PC-3 (cell line): ENCODE results near the gene ISOC1. TPM values are rescaled to one million over a fixed set of nuclear protein-coding genes. Genes with fewer than 3 reads are reported as not detected.

Source experiments
- ATAC-seq: fragments of 200-7000 bp; cut with Tn5 transposase; 2 replicates; pipeline ENCODE4 v1.9.1; 2020; ENCODE audit warnings: mild to moderate bottlenecking, moderate library complexity
- BruUV-seq: library from RNA; stranded (reverse); fragments of 400-500 nt; replicated peaks from 2 replicates; lab custom pipeline; 2021; lab: Mats Ljungman, UMichigan
- CTCF ChIA-PET: fragments of 300-600 bp; sonication (Branson Sonifier 250); formaldehyde crosslinking; loops from one replicate; lab custom pipeline; 2022; ENCODE audit warnings: antibody characterized with exemption; lab: Charles Lee
- POLR2A ChIA-PET: fragments of 300-600 bp; sonication (Branson Sonifier 250); formaldehyde crosslinking; loops from one replicate; lab custom pipeline; 2022; ENCODE audit warnings: antibody characterized with exemption; ENCODE audit not compliant: unreplicated experiment; lab: Charles Lee
- DNase-seq: peaks from one replicate; pipeline ENCODE4 v3.0.0-alpha.2; 2015
- H2AFZ ChIP-seq: fragments of 300-600 bp; sonication (generic); 2 replicates; pipeline ENCODE4 v1.6.0; 2016; ENCODE audit warnings: antibody characterized with exemption, low read length
- H3F3A ChIP-seq: fragments of 300-600 bp; sonication (generic); one replicate; pipeline ENCODE4 v1.6.0; 2017; ENCODE audit warnings: antibody characterized with exemption, low read length, control low read depth, mild to moderate bottlenecking; ENCODE audit not compliant: unreplicated experiment
- H3K27ac ChIP-seq: fragments of 300-600 bp; sonication (generic); 2 replicates; pipeline ENCODE4 v1.5.1; 2016; ENCODE audit warnings: mild to moderate bottlenecking, low read length
- H3K27me3 ChIP-seq: fragments of 300-600 bp; sonication (generic); 2 replicates; pipeline ENCODE4 v1.6.1; 2016; ENCODE audit warnings: low read length, mixed read lengths
- H3K36me3 ChIP-seq: fragments of 300-600 bp; sonication (generic); 2 replicates; pipeline ENCODE4 v1.6.1; 2016; ENCODE audit warnings: low read depth, mixed run types, low read length, mixed read lengths
- H3K4me1 ChIP-seq: fragments of 300-600 bp; sonication (generic); 2 replicates; pipeline ENCODE4 v1.5.1; 2016; ENCODE audit warnings: low read length; ENCODE audit not compliant: insufficient read depth
- H3K4me2 ChIP-seq: fragments of 300-600 bp; sonication (generic); 2 replicates; pipeline ENCODE4 v1.6.0; 2016; ENCODE audit warnings: low read length
- H3K4me3 ChIP-seq: fragments of 300-600 bp; sonication (generic); 2 replicates; pipeline ENCODE4 v1.5.1; 2016; ENCODE audit warnings: mild to moderate bottlenecking, low read length, mixed read lengths
- H3K79me2 ChIP-seq: fragments of 300-600 bp; sonication (generic); 2 replicates; pipeline ENCODE4 v1.6.1; 2017; ENCODE audit warnings: low read length, mixed read lengths
- H3K9ac ChIP-seq: fragments of 300-600 bp; sonication (generic); 2 replicates; pipeline ENCODE4 v1.6.0; 2016; ENCODE audit warnings: mild to moderate bottlenecking, low read length
- H3K9me2 ChIP-seq: fragments of 300-600 bp; sonication (generic); replicated peaks from 2 replicates; pipeline ENCODE4 v1.6.1; 2016; ENCODE audit warnings: mixed run types, low read length, mixed read lengths
- H3K9me3 ChIP-seq: fragments of 300-600 bp; sonication (generic); 2 replicates; pipeline ENCODE4 v1.6.1; 2016; ENCODE audit warnings: low read length, mixed read lengths
- H4K20me1 ChIP-seq: fragments of 300-600 bp; sonication (generic); 2 replicates; pipeline ENCODE4 v1.6.1; 2016; ENCODE audit warnings: low read length, mixed read lengths
- EZH2 ChIP-seq: fragments of 300-600 bp; sonication (generic); IDR thresholded peaks from one replicate; pipeline ENCODE4 v1.6.1; 2017; ENCODE audit warnings: antibody characterized with exemption, mild to moderate bottlenecking, low read length; ENCODE audit not compliant: unreplicated experiment
- EZH2phosphoT487 ChIP-seq: fragments of 300-600 bp; sonication (generic); IDR thresholded peaks from 2 replicates; pipeline ENCODE4 v1.6.1; 2018; ENCODE audit warnings: mild to moderate bottlenecking, antibody characterized with exemption, low read length, borderline replicate concordance
- intact Hi-C: fragments of 100-400 bp; cut with micrococcal nuclease; formaldehyde crosslinking; loops from 2 replicates; pipeline ENCODE4 v1.9.0; 2023
- total RNA-seq: library from RNA; depleted of rRNA; stranded (reverse); fragments of >200 nt; gene quantifications from 2 replicates; pipeline ENCODE4 v1.2.3, GENCODE V29; 2014
- TF ChIP-seq, protein P1 (sequence below): fragments of 300-600 bp; sonication (generic); conservative IDR thresholded peaks from 2 replicates; pipeline ENCODE4 v1.5.1; 2017; ENCODE audit warnings: antibody characterized with exemption, low read depth, mild to moderate bottlenecking, low read length

The ISOC1 gene
- total RNA-seq, 1 experiment from 2014 or later = 27.3 TPM

DNA sequence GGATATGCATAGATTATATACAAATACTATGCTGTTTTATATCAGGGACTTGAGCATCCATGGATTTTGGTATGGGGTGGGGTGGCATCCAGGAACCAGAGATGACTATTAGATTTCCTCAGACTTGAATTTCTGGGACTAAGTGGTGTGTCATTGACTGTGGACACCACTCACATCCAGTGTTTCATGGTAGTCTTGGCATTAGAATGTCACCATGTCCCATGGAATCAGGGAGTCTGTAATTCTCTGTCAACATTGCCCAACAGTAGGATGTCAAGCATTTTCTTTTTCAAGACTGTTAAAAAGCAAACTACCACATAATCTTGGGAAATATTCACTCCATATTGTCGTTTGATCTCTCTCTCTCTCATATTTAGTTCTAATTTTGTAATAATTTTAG, 13.1 kb downstream of the ISOC1 start:
- ATAC-seq = no peak
- no TSS peak for BruUV-seq
- Histone ChIP-seq H3K9ac (no peak overlapping the region), H3K27ac (no peak overlapping the region), H3K36me3 (peaks cover 17% of the 10 kb centered on the region; the same call in 1 of the 2 replicates), H3K4me1 (peaks cover 4% of the 10 kb centered on the region; the same call in 1 of the 2 replicates), H3K9me3 (no peaks in the 10 kb centered on the region), H4K20me1 (no peaks in the 10 kb centered on the region), H3K4me2 (no peak overlapping the region), H3K4me3 (no peak overlapping the region), H3K27me3 (no peaks in the 10 kb centered on the region), H2AFZ (no peak overlapping the region), H3K79me2 (peaks cover 12% of the 10 kb centered on the region; the same call in 1 of the 2 replicates), H3K9me2 (no peaks in the 10 kb centered on the region), H3F3A (no peaks in the 10 kb centered on the region)
- no peak for DNase-seq
- no peak for TF ChIP-seq EZH2
- TF ChIP-seq, protein P1, sequence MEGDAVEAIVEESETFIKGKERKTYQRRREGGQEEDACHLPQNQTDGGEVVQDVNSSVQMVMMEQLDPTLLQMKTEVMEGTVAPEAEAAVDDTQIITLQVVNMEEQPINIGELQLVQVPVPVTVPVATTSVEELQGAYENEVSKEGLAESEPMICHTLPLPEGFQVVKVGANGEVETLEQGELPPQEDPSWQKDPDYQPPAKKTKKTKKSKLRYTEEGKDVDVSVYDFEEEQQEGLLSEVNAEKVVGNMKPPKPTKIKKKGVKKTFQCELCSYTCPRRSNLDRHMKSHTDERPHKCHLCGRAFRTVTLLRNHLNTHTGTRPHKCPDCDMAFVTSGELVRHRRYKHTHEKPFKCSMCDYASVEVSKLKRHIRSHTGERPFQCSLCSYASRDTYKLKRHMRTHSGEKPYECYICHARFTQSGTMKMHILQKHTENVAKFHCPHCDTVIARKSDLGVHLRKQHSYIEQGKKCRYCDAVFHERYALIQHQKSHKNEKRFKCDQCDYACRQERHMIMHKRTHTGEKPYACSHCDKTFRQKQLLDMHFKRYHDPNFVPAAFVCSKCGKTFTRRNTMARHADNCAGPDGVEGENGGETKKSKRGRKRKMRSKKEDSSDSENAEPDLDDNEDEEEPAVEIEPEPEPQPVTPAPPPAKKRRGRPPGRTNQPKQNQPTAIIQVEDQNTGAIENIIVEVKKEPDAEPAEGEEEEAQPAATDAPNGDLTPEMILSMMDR = no peak
- TF ChIP-seq EZH2phosphoT487 = no peak
- POLR2A ChIA-PET = no interaction called here
- intact Hi-C loops = no loop called here
- CTCF ChIA-PET = no interaction called here

DNA sequence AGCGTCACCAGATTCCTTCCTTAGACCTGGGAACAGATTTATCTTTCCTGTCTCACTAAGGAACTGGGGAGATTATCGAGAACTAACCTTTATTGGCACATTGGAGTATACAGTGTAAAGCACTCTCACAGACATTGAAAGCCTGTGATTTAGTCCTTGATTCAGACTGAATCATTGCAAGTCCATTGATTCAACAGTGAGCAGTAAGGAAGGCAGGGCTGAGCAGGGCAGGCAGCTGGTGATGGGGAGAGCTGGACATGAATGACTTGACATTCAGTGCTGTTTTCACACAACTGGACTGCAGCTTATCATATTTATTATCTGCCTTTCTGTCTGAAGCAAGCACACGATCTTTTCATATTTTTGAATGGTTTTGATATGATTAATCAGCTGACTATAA, 16.2 kb downstream of the ISOC1 start:
- Histone ChIP-seq H3K79me2 (no peaks in the 10 kb centered on the region), H3F3A (no peaks in the 10 kb centered on the region), H3K9me3 (no peaks in the 10 kb centered on the region), H4K20me1 (no peaks in the 10 kb centered on the region), H3K4me1 (no peaks in the 10 kb centered on the region), H3K9me2 (no peaks in the 10 kb centered on the region), H3K4me3 (no peak overlapping the region), H2AFZ (no peak overlapping the region), H3K4me2 (no peak overlapping the region), H3K9ac (no peak overlapping the region), H3K27ac (no peak overlapping the region), H3K27me3 (no peaks in the 10 kb centered on the region), H3K36me3 (peaks cover 9% of the 10 kb centered on the region; the same call in 1 of the 2 replicates)
- DNase-seq (no peak), ATAC-seq (peak; percentile 72)
- TF ChIP-seq EZH2phosphoT487 = no peak
- TF ChIP-seq EZH2 = no peak
- TF ChIP-seq, protein P1 = no peak
- ChIA-PET CTCF (no interaction called here), POLR2A (no interaction called here)
- intact Hi-C loops = no loop called here
- BruUV-seq = no TSS peak

DNA sequence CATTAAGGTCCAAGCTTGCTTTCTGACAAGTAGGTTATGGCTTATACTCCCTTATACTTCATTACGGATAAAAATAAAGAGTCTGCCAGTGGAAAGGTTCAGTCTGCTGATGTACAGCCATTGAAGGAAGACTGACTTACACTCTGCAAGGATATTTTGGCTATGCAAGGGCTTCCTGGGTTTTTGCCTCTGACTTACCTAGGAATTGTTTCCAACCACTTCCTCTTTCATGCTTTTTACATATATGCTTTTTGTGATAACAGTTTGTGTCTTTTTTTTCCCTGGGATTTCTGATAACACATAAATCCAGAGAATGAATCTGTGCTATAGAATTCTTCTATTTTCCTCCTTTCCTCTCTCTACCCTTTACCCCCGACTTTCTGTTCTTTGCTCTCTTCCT, 16.8 kb downstream of the ISOC1 start:
- ATAC-seq (no peak), DNase-seq (no peak)
- H3K4me1 ChIP-seq = no peaks in the 10 kb centered on the region
- H2AFZ ChIP-seq = no peak overlapping the region
- H3K27ac ChIP-seq = no peak overlapping the region
- no peaks in the 10 kb centered on the region for H3K9me2 ChIP-seq
- ChIA-PET POLR2A (interaction anchor here (0.6 kb wide), 1 partner anchor 103 kb away, joined by 6 read pairs; no protein-coding TSS in a partner anchor), CTCF (no interaction called here)
- no peaks in the 10 kb centered on the region for H3K79me2 ChIP-seq
- no peak overlapping the region for H3K4me2 ChIP-seq
- H3F3A ChIP-seq = no peaks in the 10 kb centered on the region
- no peak overlapping the region for H3K4me3 ChIP-seq
- no peak overlapping the region for H3K9ac ChIP-seq
- peaks cover 9% of the 10 kb centered on the region; the same call in 1 of the 2 replicates for H3K36me3 ChIP-seq
- TF ChIP-seq, protein P1 = no peak
- TF ChIP-seq EZH2phosphoT487 (no peak), EZH2 (no peak)
- H3K9me3 ChIP-seq = no peaks in the 10 kb centered on the region
- BruUV-seq = no TSS peak
- intact Hi-C loops = no loop called here
- no peaks in the 10 kb centered on the region for H3K27me3 ChIP-seq
- H4K20me1 ChIP-seq = no peaks in the 10 kb centered on the region
